ENCODE data around the gene CLPTM1L. TPM values are rescaled to one million over a fixed set of nuclear protein-coding genes. Genes with fewer than 3 reads are reported as not detected.
"Not testable (repeated sequence)": the region's sequence is repeated elsewhere in the genome, so short reads cannot be mapped to it uniquely, and the experiment has no call there.

Gene CLPTM1L
- total RNA-seq, 2 experiments from 2014 or later, result 395 TPM

GRCh38 chr5:1374679-1375055 lies 29.8 kb upstream of the CLPTM1L start:
- no peak for TF ChIP-seq CTCF (conservative IDR thresholded peaks at IDR 0.05; ENCODE audit: low read length)
- no peak for TF ChIP-seq EZH2phosphoT487 (IDR thresholded peaks at IDR 0.05; ENCODE audit: borderline replicate concordance, low read depth, low read length)
- Histone ChIP-seq H3K27ac (ENCODE audit: low read depth, low read length, poor library complexity, severe bottlenecking) (no peak overlapping the region), H3K9me2 (ENCODE audit: insufficient read depth, low read length) (no peaks in the 10 kb centered on the region), H2AFZ (ENCODE audit: low read length) (no peak overlapping the region), H3K4me3 (ENCODE audit: low read depth, low read length, poor library complexity, severe bottlenecking) (no peak overlapping the region), H4K20me1 (ENCODE audit: insufficient read depth, low read length) (no peaks in the 10 kb centered on the region), H3K4me2 (ENCODE audit: low read length) (no peak overlapping the region), H3K4me1 (ENCODE audit: insufficient read depth, low read length, poor library complexity, severe bottlenecking) (peaks cover 20% of the 10 kb centered on the region), H3K36me3 (ENCODE audit: insufficient read depth, low read length) (no peaks in the 10 kb centered on the region), H3K9me3 (ENCODE audit: low read length) (no peaks in the 10 kb centered on the region), H3K79me2 (ENCODE audit: insufficient read depth, low read depth, low read length) (no peaks in the 10 kb centered on the region)
- ChIA-PET CTCF (ENCODE audit: unreplicated experiment) (no interaction called here), POLR2A (interaction anchor here (1.0 kb wide), 1 partner anchor 243 kb away, joined by 4 read pairs; no protein-coding TSS in a partner anchor)
- no TSS peak for BruUV-seq (replicated peaks)
- DNase-seq (ENCODE audit: low spot score), result no peak
- intact Hi-C loops (cut with micrococcal nuclease; ENCODE audit: unreplicated experiment), result no loop called here

GRCh38 chr5:1374030-1374678 lies 29.3 kb upstream of the CLPTM1L start:
- no peak for TF ChIP-seq CTCF (conservative IDR thresholded peaks at IDR 0.05; ENCODE audit: low read length)
- TF ChIP-seq EZH2phosphoT487 (IDR thresholded peaks at IDR 0.05; ENCODE audit: borderline replicate concordance, low read depth, low read length), result no peak
- H3K36me3 ChIP-seq (ENCODE audit: insufficient read depth, low read length), result no peaks in the 10 kb centered on the region
- H3K79me2 ChIP-seq (ENCODE audit: insufficient read depth, low read depth, low read length), result no peaks in the 10 kb centered on the region
- intact Hi-C loops (cut with micrococcal nuclease; ENCODE audit: unreplicated experiment), result no loop called here
- no peak overlapping the region for H3K27ac ChIP-seq (ENCODE audit: low read depth, low read length, poor library complexity, severe bottlenecking)
- peaks cover 20% of the 10 kb centered on the region for H3K4me1 ChIP-seq (ENCODE audit: insufficient read depth, low read length, poor library complexity, severe bottlenecking)
- BruUV-seq (replicated peaks), result no TSS peak
- no peaks in the 10 kb centered on the region for H4K20me1 ChIP-seq (ENCODE audit: insufficient read depth, low read length)
- no peaks in the 10 kb centered on the region for H3K9me3 ChIP-seq (ENCODE audit: low read length)
- no peak overlapping the region for H2AFZ ChIP-seq (ENCODE audit: low read length)
- POLR2A ChIA-PET, result interaction anchor here (1.0 kb wide), 1 partner anchor 243 kb away, joined by 4 read pairs; no protein-coding TSS in a partner anchor
- H3K9me2 ChIP-seq (ENCODE audit: insufficient read depth, low read length), result no peaks in the 10 kb centered on the region
- H3K4me2 ChIP-seq (ENCODE audit: low read length), result no peak overlapping the region
- H3K4me3 ChIP-seq (ENCODE audit: low read depth, low read length, poor library complexity, severe bottlenecking), result no peak overlapping the region
- CTCF ChIA-PET (ENCODE audit: unreplicated experiment), result no interaction called here
- DNase-seq (ENCODE audit: low spot score), result no peak

- CTCF ChIA-PET (ENCODE audit: unreplicated experiment); H3K36me3 ChIP-seq (ENCODE audit: insufficient read depth, low read length); H3K79me2 ChIP-seq (ENCODE audit: insufficient read depth, low read depth, low read length); BruUV-seq (replicated peaks); DNase-seq (ENCODE audit: low spot score); H3K9me3 ChIP-seq (ENCODE audit: low read length); H4K20me1 ChIP-seq (ENCODE audit: insufficient read depth, low read length); H3K9me2 ChIP-seq (ENCODE audit: insufficient read depth, low read length); intact Hi-C loops (cut with micrococcal nuclease; ENCODE audit: unreplicated experiment): not testable (repeated sequence)
- Histone ChIP-seq H3K4me3 (ENCODE audit: low read depth, low read length, poor library complexity, severe bottlenecking) (peak overlapping the region; percentile 7), H2AFZ (ENCODE audit: low read length) (peak overlapping the region; percentile 39; the same call in 1 of the 2 replicates), H3K4me1 (ENCODE audit: insufficient read depth, low read length, poor library complexity, severe bottlenecking) (peaks cover 30% of the 10 kb centered on the region), H3K27ac (ENCODE audit: low read depth, low read length, poor library complexity, severe bottlenecking) (peak overlapping the region; percentile 25), H3K4me2 (ENCODE audit: low read length) (peak overlapping the region; percentile 55)
- POLR2A ChIA-PET, result interaction anchor here (0.5 to 1.0 kb wide), 3 partner anchors 22 to 121 kb away, joined by 4 to 5 read pairs (median 4); no protein-coding TSS in a partner anchor
Observed at GRCh38 chr5:1371972-1372342, 27.1 kb upstream of the CLPTM1L start.
